Chondrocyte (in vitro differentiated cells): ENCODE measurements around the gene RANBP17. TPM values are rescaled to one million over a fixed set of nuclear protein-coding genes. Genes with fewer than 3 reads are reported as not detected.
A peak's percentile ranks its signal among the peaks of the same experiment; 100 is the strongest.

Source experiments
- DNase-seq: peaks from one replicate; pipeline ENCODE4 v3.0.0; 2021; ENCODE audit warnings: mixed read lengths, low spot score
- H3K27ac Mint-ChIP-seq: one replicate; pipeline ENCODE4 v1.8.0; 2021; ENCODE audit warnings: mild to moderate bottlenecking, moderate library complexity, mixed read lengths; ENCODE audit not compliant: unreplicated experiment
- H3K27me3 Mint-ChIP-seq: 2 replicates; pipeline ENCODE4 v1.8.0; 2021; ENCODE audit warnings: low read depth, mixed read lengths
- H3K36me3 Mint-ChIP-seq: 2 replicates; pipeline ENCODE4 v1.8.0; 2021; ENCODE audit warnings: low read depth, mixed read lengths
- H3K4me1 Mint-ChIP-seq: 2 replicates; pipeline ENCODE4 v1.8.0; 2021; ENCODE audit warnings: low read depth, mild to moderate bottlenecking, mixed read lengths
- H3K4me3 Mint-ChIP-seq: one replicate; pipeline ENCODE4 v1.8.0; 2021; ENCODE audit warnings: mild to moderate bottlenecking, moderate library complexity, mixed read lengths; ENCODE audit not compliant: unreplicated experiment
- H3K9me3 Mint-ChIP-seq: 2 replicates; pipeline ENCODE4 v1.8.0; 2021; ENCODE audit warnings: low read depth, mixed read lengths
- CTCF ChIP-seq: fragments of 200-600 bp; sonication (generic); IDR thresholded peaks from 2 replicates; pipeline ENCODE4 v1.5.0; 2021; ENCODE audit warnings: antibody characterized with exemption, mild to moderate bottlenecking, moderate library complexity
- total RNA-seq: library from RNA; stranded (reverse); gene quantifications from 3 replicates; pipeline ENCODE4 v1.2.1, GENCODE V29; 2021

Gene RANBP17
- total RNA-seq, 1 donor from 2014 or later, result 24.5 TPM

GRCh38 chr5:171116719-171117118, 254.9 kb downstream of the RANBP17 start:
- no peak overlapping the region for H3K27ac Mint-ChIP-seq
- no peak for TF ChIP-seq CTCF

GRCh38 chr5:171120986-171121622, 259.3 kb downstream of the RANBP17 start:
- no peaks in the 10 kb centered on the region for H3K27me3 Mint-ChIP-seq
- peaks cover 18% of the 10 kb centered on the region for H3K9me3 Mint-ChIP-seq
- H3K4me1 Mint-ChIP-seq, result peaks cover 7% of the 10 kb centered on the region
- TF ChIP-seq CTCF, result no peak
- H3K36me3 Mint-ChIP-seq, result peaks cover 14% of the 10 kb centered on the region
- H3K4me3 Mint-ChIP-seq, result no peak overlapping the region
- peak; percentile 72 for DNase-seq
- no peak overlapping the region for H3K27ac Mint-ChIP-seq

More at GRCh38 chr5:171116719-171117118, 254.9 kb downstream of the RANBP17 start:
- H3K4me3 Mint-ChIP-seq, result no peak overlapping the region
- peaks cover 9% of the 10 kb centered on the region for H3K36me3 Mint-ChIP-seq
- H3K9me3 Mint-ChIP-seq, result peaks cover 17% of the 10 kb centered on the region
- no peaks in the 10 kb centered on the region for H3K27me3 Mint-ChIP-seq
- DNase-seq, result no peak
- no peaks in the 10 kb centered on the region for H3K4me1 Mint-ChIP-seq

- H3K36me3 Mint-ChIP-seq, result peaks cover 14% of the 10 kb centered on the region
- H3K9me3 Mint-ChIP-seq, result peaks cover 22% of the 10 kb centered on the region
- DNase-seq, result peak; percentile 62
- peaks cover 9% of the 10 kb centered on the region for H3K4me1 Mint-ChIP-seq
- H3K4me3 Mint-ChIP-seq, result no peak overlapping the region
- no peak for TF ChIP-seq CTCF
- no peak overlapping the region for H3K27ac Mint-ChIP-seq
- no peaks in the 10 kb centered on the region for H3K27me3 Mint-ChIP-seq
Measured at GRCh38 chr5:171121638-171122037, 259.8 kb downstream of the RANBP17 start.

- no peak for DNase-seq
- Mint-ChIP-seq H3K4me1 (peaks cover 15% of the 10 kb centered on the region), H3K9me3 (peaks cover 29% of the 10 kb centered on the region), H3K4me3 (no peak overlapping the region), H3K27ac (peak overlapping the region; percentile 4), H3K36me3 (peaks cover 14% of the 10 kb centered on the region), H3K27me3 (no peaks in the 10 kb centered on the region)
- no peak for TF ChIP-seq CTCF
Measured at GRCh38 chr5:171122372-171122771, 260.6 kb downstream of the RANBP17 start.

- no peak overlapping the region for H3K4me3 Mint-ChIP-seq
- no peak for TF ChIP-seq CTCF
- H3K36me3 Mint-ChIP-seq, result peaks cover 14% of the 10 kb centered on the region
- peaks cover 26% of the 10 kb centered on the region for H3K9me3 Mint-ChIP-seq
- H3K4me1 Mint-ChIP-seq, result peaks cover 19% of the 10 kb centered on the region
- no peak overlapping the region for H3K27ac Mint-ChIP-seq
- DNase-seq, result no peak
- H3K27me3 Mint-ChIP-seq, result no peaks in the 10 kb centered on the region
Measured at GRCh38 chr5:171123417-171123816, 261.6 kb downstream of the RANBP17 start.
